Lower leg skin (tissue), 4 donors: Measurements from ENCODE around the gene SART1. TPM values are rescaled to one million over a fixed set of nuclear protein-coding genes. Genes with fewer than 3 reads are reported as not detected.
"Not testable (repeated sequence)": the region's sequence is repeated elsewhere in the genome, so short reads cannot be mapped to it uniquely, and the experiment has no call there.

Experiments used
- DNase-seq, 2 donors: peaks; one replicate each; pipeline ENCODE4 v3.0.0-alpha.2; 2019; ENCODE audit warnings: low spot score in 2 of 2
- H3K4me3 ChIP-seq: fragments of 200-600 bp; sonication (generic); 2 replicates; pipeline ENCODE4 v1.5.1; 2017; ENCODE audit warnings: mild to moderate bottlenecking, low read depth; ENCODE audit not compliant: poor library complexity, severe bottlenecking
- POLR2A ChIP-seq, 2 donors: fragments of 450-650 bp; IDR thresholded peaks; one replicate each; pipeline ENCODE4 v1.6.1; 2016 to 2017; ENCODE audit warnings: antibody characterized with exemption in 2 of 2, mild to moderate bottlenecking in 1 of 2, moderate library complexity in 1 of 2
- WGBS, 2 donors: methylation state at CpG; one replicate each; pipeline ENCODE4 v1.1.5; 2018; 5-methylcytosine and 5-hydroxymethylcytosine counted together
- intact Hi-C: fragments of 100-400 bp; cut with DNase I; formaldehyde crosslinking; loops from one replicate; pipeline ENCODE4 v1.15.0; 2023; ENCODE audit warnings: low total_unique reads
- total RNA-seq, 4 donors: library from RNA; depleted of rRNA; stranded (reverse); fragments of >200 nt; gene quantifications; one replicate each; pipeline ENCODE4 v1.1.0, GENCODE V29; 2016
- TF ChIP-seq, protein P1 (sequence below), 3 donors: fragments of 450-650 bp; IDR thresholded peaks; one replicate each; pipeline ENCODE4 v1.5.1; 2016; ENCODE audit warnings: antibody characterized with exemption in 3 of 3, mild to moderate bottlenecking in 3 of 3, moderate library complexity in 2 of 3

The SART1 gene
- total RNA-seq, 4 donors from 2014 or later: 35.0 to 73.5 (median 55.4) TPM

- H3K4me3 ChIP-seq: no peak overlapping the region
- intact Hi-C loops: no loop called here
- WGBS, 2 donors: 19 to 20% methylated on average over 40 to 46 of the region's 46 CpGs
- DNase-seq: peak; percentile 42 to 94
- no peak for TF ChIP-seq POLR2A (IDR thresholded peaks at IDR 0.05)
- TF ChIP-seq, protein P1, sequence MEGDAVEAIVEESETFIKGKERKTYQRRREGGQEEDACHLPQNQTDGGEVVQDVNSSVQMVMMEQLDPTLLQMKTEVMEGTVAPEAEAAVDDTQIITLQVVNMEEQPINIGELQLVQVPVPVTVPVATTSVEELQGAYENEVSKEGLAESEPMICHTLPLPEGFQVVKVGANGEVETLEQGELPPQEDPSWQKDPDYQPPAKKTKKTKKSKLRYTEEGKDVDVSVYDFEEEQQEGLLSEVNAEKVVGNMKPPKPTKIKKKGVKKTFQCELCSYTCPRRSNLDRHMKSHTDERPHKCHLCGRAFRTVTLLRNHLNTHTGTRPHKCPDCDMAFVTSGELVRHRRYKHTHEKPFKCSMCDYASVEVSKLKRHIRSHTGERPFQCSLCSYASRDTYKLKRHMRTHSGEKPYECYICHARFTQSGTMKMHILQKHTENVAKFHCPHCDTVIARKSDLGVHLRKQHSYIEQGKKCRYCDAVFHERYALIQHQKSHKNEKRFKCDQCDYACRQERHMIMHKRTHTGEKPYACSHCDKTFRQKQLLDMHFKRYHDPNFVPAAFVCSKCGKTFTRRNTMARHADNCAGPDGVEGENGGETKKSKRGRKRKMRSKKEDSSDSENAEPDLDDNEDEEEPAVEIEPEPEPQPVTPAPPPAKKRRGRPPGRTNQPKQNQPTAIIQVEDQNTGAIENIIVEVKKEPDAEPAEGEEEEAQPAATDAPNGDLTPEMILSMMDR (IDR thresholded peaks at IDR 0.05): peak in 1 of 3 donors; percentile 81
These were observed 61.1 kb downstream of the SART1 start for GRCh38 chr11:66022401-66023185.

- DNase-seq, H3K4me3 ChIP-seq, intact Hi-C loops: not testable (repeated sequence)
- 79 to 81% methylated on average over 5 of the region's 5 CpGs for WGBS, 2 donors
These were observed 61.6 kb downstream of the SART1 start for GRCh38 chr11:66023186-66023440.

- intact Hi-C loops: no loop called here
- TF ChIP-seq, protein P1 (IDR thresholded peaks at IDR 0.05): no peak
- TF ChIP-seq POLR2A (IDR thresholded peaks at IDR 0.05): no peak
- WGBS, 2 donors: 84 to 89% methylated on average over 18 of the region's 18 CpGs
- no peak within 1 kb of the TSS for H3K4me3 ChIP-seq
- DNase-seq: no peak
These were observed 64.5 kb downstream of the SART1 start, which contains the start of gene CATSPER1 for GRCh38 chr11:66026017-66026529. CATSPER1 (minus strand) TSS chr11:66026479; CDS start chr11:66026379, 100 bp downstream.

Other genes starting within 250 kb of the SART1 start
- gene KAT5, start 249.5 kb upstream of the SART1 start, total RNA-seq: 10 to 100 TPM; 68.9 to 96.0 (median 85.7) TPM
- 10 to 100 TPM; 29.7 to 73.7 (median 57.4) TPM for gene RNASEH2C, start 240.9 kb upstream of the SART1 start, total RNA-seq
- gene AP5B1, start 180.8 kb upstream of the SART1 start, total RNA-seq: 10 to 100 TPM; 32.2 to 44.3 (median 39.7) TPM
- gene OVOL1, start 174.7 kb upstream of the SART1 start, total RNA-seq: 100 to 1,000 TPM in 2 of 4 donors, 10 to 100 TPM in 2; 74.8 to 159 (median 105) TPM
- under 1 TPM; 0.21 to 0.99 (median 0.67) TPM for gene SNX32, start 127.8 kb upstream of the SART1 start, total RNA-seq
- gene CFL1, start 103.6 kb upstream of the SART1 start, total RNA-seq: 100 to 1,000 TPM; 417 to 706 (median 504) TPM
- gene MUS81, start 101.3 kb upstream of the SART1 start, total RNA-seq: 10 to 100 TPM; 29.3 to 38.1 (median 37.1) TPM
- 10 to 100 TPM; 12.0 to 29.8 (median 16.3) TPM for gene EFEMP2, start 88.9 kb upstream of the SART1 start, total RNA-seq
- under 1 TPM in 3 of 4 donors, not detected in 1; 0.29 to 0.55 (median 0.29) TPM for gene CTSW, start 81.9 kb upstream of the SART1 start, total RNA-seq
- gene FIBP, start 73.3 kb upstream of the SART1 start, total RNA-seq: 100 to 1,000 TPM in 2 of 4 donors, 10 to 100 TPM in 2; 69.4 to 103 (median 86.2) TPM
- 10 to 100 TPM; 44.9 to 61.0 (median 53.1) TPM for gene CCDC85B, start 71.1 kb upstream of the SART1 start, total RNA-seq
- 1 to 10 TPM; 2.4 to 7.5 (median 5.3) TPM for gene FOSL1, start 61.3 kb upstream of the SART1 start, total RNA-seq
- 10 to 100 TPM; 21.2 to 32.8 (median 26.5) TPM for gene C11orf68, start 42.7 kb upstream of the SART1 start, total RNA-seq
- gene DRAP1, start 42.3 kb upstream of the SART1 start, total RNA-seq: 100 to 1,000 TPM in 2 of 4 donors, 10 to 100 TPM in 2; 81.5 to 152 (median 107) TPM
- not detected for gene TSGA10IP, start 16.3 kb upstream of the SART1 start, total RNA-seq
- gene EIF1AD, start 40.4 kb downstream of the SART1 start, total RNA-seq: 10 to 100 TPM; 48.3 to 66.0 (median 57.2) TPM
- gene BANF1, start 40.8 kb downstream of the SART1 start, total RNA-seq: 10 to 100 TPM; 29.3 to 41.0 (median 36.1) TPM
- gene CST6, start 50.3 kb downstream of the SART1 start, total RNA-seq: 1,000 to 10,000 TPM in 3 of 4 donors, 100 to 1,000 TPM in 1; 734 to 2,600 (median 1,315) TPM
- not detected for gene CATSPER1, start 64.7 kb downstream of the SART1 start, total RNA-seq
- not detected for gene GAL3ST3, start 87.4 kb downstream of the SART1 start, total RNA-seq
- 100 to 1,000 TPM in 3 of 4 donors, 10 to 100 TPM in 1; 94.3 to 160 (median 114) TPM for gene SF3B2, start 90.6 kb downstream of the SART1 start, total RNA-seq
- gene PACS1, start 108.5 kb downstream of the SART1 start, total RNA-seq: 10 to 100 TPM; 26.7 to 41.1 (median 32.4) TPM